Transverse colon (tissue), 4 donors: ENCODE results near the gene AKT1. TPM values are rescaled to one million over a fixed set of nuclear protein-coding genes. Genes with fewer than 3 reads are reported as not detected.

Experiments used
- DNase-seq: peaks from one replicate; pipeline ENCODE4 v3.0.0-alpha.2; 2019
- H3K27ac ChIP-seq, 4 donors: fragments of 200-600 bp; sonication (generic); 2 replicates each; pipeline ENCODE4 v1.5.1; 2016 to 2018; ENCODE audit warnings: inconsistent platforms in 4 of 4
- H3K27me3 ChIP-seq: fragments of 200-600 bp; sonication (generic); 2 replicates; pipeline ENCODE4 v1.5.1; 2017; ENCODE audit warnings: inconsistent platforms
- H3K36me3 ChIP-seq, 4 donors: fragments of 200-600 bp; sonication (generic); 2 replicates each; pipeline ENCODE4 v1.5.1; 2017 to 2019; ENCODE audit warnings: inconsistent platforms in 4 of 4
- H3K4me1 ChIP-seq, 4 donors: fragments of 200-600 bp; sonication (generic); 2 replicates each; pipeline ENCODE4 v1.5.1; 2017 to 2020; ENCODE audit warnings: inconsistent platforms in 4 of 4
- H3K4me3 ChIP-seq, 4 donors: fragments of 200-600 bp; sonication (generic); 1 replicate in 1 of 4; 2 replicates in 3 of 4; pipeline versions ENCODE4 v1.5.1 to v1.6.1; 2017 to 2019; ENCODE audit warnings: inconsistent platforms in 4 of 4
- H3K9me3 ChIP-seq, 2 donors: fragments of 200-600 bp; sonication (generic); 2 replicates each; pipeline ENCODE4 v1.5.1; 2017 to 2019; ENCODE audit warnings: inconsistent platforms in 2 of 2
- CTCF ChIP-seq, 5 experiments: fragments of 200-600 bp in 3 of 5; fragments of 450-650 bp in 2 of 5; sonication (generic) in 3 of 5; IDR thresholded peaks; 1 replicate in 2 of 5; 2 replicates in 3 of 5; pipeline ENCODE4 v1.5.1; 2016 to 2017; ENCODE audit warnings: antibody characterized with exemption in 5 of 5, inconsistent platforms in 3 of 5, mild to moderate bottlenecking in 2 of 5, moderate library complexity in 1 of 5
- EP300 ChIP-seq: sonication (generic); formaldehyde crosslinking; IDR thresholded peaks from one replicate; pipeline ENCODE4 v1.6.1; 2017; ENCODE audit warnings: antibody characterized with exemption, low read depth
- POLR2A ChIP-seq: fragments of 450-650 bp; IDR thresholded peaks from one replicate; pipeline ENCODE4 v1.6.1; 2016; ENCODE audit warnings: antibody characterized with exemption, mild to moderate bottlenecking, moderate library complexity
- POLR2AphosphoS5 ChIP-seq, 3 donors: sonication (generic); formaldehyde crosslinking; IDR thresholded peaks; one replicate each; pipeline ENCODE4 v1.6.1; 2016; ENCODE audit warnings: antibody characterized with exemption in 3 of 3
- WGBS, 2 donors: methylation state at CpG; one replicate each; pipeline ENCODE4 v1.1.5; 2018; ENCODE audit warnings: low coverage in 1 of 2; 5-methylcytosine and 5-hydroxymethylcytosine counted together
- in situ Hi-C, 4 donors: fragments of 200-750 bp; cut with MboI; loops; one replicate each; pipeline versions ENCODE4 v1.15.0 to v1.15.1; 2017; ENCODE audit warnings: low sequenced_read_pairs in 3 of 4, low pct_ligation_motif_present in 1 of 4, low pct_unique_long_range_greater_than_20kb in 1 of 4
- intact Hi-C: fragments of 100-400 bp; cut with DNase I; formaldehyde crosslinking; loops from one replicate; pipeline ENCODE4 v1.15.1; 2023; ENCODE audit warnings: low total_unique reads
- total RNA-seq, 4 donors: library from RNA; depleted of rRNA; stranded (reverse); fragments of >200 nt; gene quantifications; one replicate each; pipeline ENCODE4 v1.1.0, GENCODE V29; 2016

AKT1 gene
- total RNA-seq, 4 donors from 2014 or later = 85.4 to 310 (median 136) TPM

- Histone ChIP-seq H3K4me3 (peak overlapping the region in 3 of 4 donors; percentile 58 to 64 (median 59)), H3K4me1 (peaks cover 17 to 48% (median 33%) of the 10 kb centered on the region in 4 donors), H3K36me3 (no peaks in the 10 kb centered on the region), H3K9me3 (no peaks in the 10 kb centered on the region), H3K27me3 (no peaks in the 10 kb centered on the region), H3K27ac (peak overlapping the region; percentile 90 to 94 (median 91))
- 48 to 54% methylated on average over 11 to 21 of the region's 21 CpGs for WGBS, 2 donors
- intact Hi-C loops = no loop called here
- no peak for TF ChIP-seq POLR2AphosphoS5 (IDR thresholded peaks at IDR 0.05)
- TF ChIP-seq POLR2A = no peak
- peak in 1 of 5 experiments; percentile 6 for TF ChIP-seq CTCF (IDR thresholded peaks at IDR 0.05)
- TF ChIP-seq EP300 = no peak
- no peak for DNase-seq
- in situ Hi-C loops = no loop called here
Observed at GRCh38 chr14:104799244-104800014, 3.9 kb upstream of the AKT1 start.

DNA sequence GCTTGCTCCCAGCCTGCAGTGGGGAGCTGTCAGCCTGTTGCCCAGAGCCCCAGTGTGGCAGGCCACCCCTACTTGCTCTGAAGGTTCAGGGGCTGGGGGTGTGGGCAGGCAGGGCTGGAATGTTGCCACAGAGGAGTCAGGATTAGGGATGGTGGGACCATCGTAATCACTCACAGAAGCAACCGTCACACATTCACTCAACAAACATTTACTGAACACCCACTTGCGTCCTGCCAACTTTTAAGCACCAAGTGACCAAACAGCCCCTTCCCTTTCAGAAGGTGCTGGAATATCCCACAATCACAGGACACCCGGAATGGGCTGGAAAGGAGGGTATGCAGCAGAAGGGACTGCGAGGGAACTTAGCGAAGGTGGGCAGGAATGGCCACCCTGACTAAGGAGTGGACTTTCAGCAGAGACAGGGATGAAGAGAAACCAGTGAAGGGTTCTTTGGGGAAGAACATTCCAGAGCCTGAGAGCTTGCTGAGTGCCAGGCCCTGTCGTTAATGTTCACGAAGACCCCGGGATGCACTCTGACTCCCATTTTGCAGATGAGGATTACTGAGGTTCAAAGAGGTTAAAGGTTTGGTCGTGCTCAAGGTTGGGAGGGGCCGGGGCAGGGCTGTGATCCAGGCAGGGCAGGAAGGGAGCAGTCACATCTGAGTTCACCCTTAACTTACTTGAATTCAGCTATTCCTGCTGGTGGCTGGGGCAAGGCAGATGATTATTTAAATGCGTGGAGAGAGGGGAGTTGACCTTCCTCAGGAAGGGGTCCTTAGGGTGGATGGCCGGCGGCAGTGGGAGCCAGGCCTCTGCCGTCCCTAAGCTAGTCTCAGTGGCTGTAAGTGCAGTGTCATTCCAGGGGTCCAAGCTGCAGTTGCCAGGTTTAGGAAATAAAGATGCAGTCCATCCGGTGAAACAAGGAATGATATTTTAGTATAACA lies 3.0 kb upstream of the AKT1 start:
- no peaks in the 10 kb centered on the region for H3K36me3 ChIP-seq
- peaks cover 26 to 56% (median 41%) of the 10 kb centered on the region in 4 donors for H3K4me1 ChIP-seq
- no peak for DNase-seq
- in situ Hi-C loops = no loop called here
- H3K9me3 ChIP-seq = no peaks in the 10 kb centered on the region
- H3K27ac ChIP-seq = peak overlapping the region; percentile 90 to 94 (median 91)
- H3K27me3 ChIP-seq = no peaks in the 10 kb centered on the region
- intact Hi-C loops = no loop called here
- TF ChIP-seq POLR2AphosphoS5 (IDR thresholded peaks at IDR 0.05) = no peak
- TF ChIP-seq POLR2A = no peak
- no peak for TF ChIP-seq CTCF (IDR thresholded peaks at IDR 0.05)
- H3K4me3 ChIP-seq = no peak overlapping the region
- 73 to 90% methylated on average over 5 to 16 of the region's 16 CpGs for WGBS, 2 donors

DNA sequence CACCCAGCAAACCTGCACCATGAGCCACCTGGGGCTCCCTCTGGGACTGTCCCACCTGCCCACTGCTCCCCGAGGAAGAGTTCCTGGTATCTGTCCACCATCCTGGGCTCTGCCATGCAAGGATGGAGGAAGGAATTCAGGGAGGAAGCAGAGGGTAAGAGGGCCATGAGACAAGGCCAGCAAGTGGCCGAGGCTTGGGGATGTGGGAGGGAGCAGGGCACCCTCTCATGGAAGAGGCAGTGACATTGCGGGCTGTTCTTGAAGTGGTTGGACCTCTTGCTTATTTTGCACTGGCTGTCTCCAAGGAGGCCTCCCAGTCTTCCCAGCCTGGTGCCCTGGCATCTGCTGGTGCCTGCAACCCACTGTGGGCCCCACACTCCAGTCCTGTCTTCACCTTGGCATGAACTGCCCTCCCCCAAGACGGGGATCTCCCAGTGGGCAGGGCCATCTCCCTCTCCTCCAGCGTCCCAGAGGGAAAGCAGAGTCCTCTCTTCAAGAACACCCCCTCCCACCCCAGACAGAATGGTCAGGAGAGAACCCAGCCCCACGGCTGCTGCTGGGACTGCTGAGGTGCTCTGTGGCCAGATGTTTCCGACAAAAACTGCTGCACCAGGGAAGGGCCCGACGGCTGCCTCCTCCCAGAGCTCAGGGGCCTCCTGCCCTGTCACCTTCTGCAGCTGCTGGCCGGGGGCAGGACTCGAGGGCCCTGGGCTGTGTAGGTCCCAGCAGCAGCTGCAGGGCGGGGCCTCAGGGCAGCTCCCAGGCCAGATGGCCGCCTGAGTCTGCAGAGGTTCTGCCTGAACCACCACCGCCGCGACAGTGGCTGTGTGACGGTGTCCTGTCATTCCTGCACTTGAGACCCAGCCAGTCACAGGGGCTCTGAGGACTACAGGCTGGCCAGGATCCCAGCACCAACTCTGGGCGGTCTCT lies 1.8 kb upstream of the AKT1 start:
- no peak for TF ChIP-seq POLR2A
- DNase-seq = peak; percentile 65
- intact Hi-C loops (no loop called here), in situ Hi-C loops (no loop called here)
- Histone ChIP-seq H3K4me1 (peaks cover 38 to 65% (median 53%) of the 10 kb centered on the region in 4 donors), H3K27ac (peak overlapping the region; percentile 40 to 91 (median 64)), H3K4me3 (no peak overlapping the region), H3K27me3 (no peaks in the 10 kb centered on the region), H3K9me3 (no peaks in the 10 kb centered on the region), H3K36me3 (no peaks in the 10 kb centered on the region)
- WGBS, 2 donors = 67% methylated on average over 7 of the region's 18 CpGs; no CpG with 5 or more reads in 1 of the 2 donors

GRCh38 chr14:104796687-104797081 lies 1.1 kb upstream of the AKT1 start:
- Histone ChIP-seq H3K36me3 (peaks cover 0 to 5% (median 0%) of the 10 kb centered on the region in 4 donors), H3K27me3 (no peaks in the 10 kb centered on the region), H3K9me3 (no peaks in the 10 kb centered on the region), H3K4me3 (no peak overlapping the region), H3K27ac (peak overlapping the region; percentile 40 to 91 (median 64)), H3K4me1 (peaks cover 36 to 65% (median 52%) of the 10 kb centered on the region in 4 donors)
- no peak for TF ChIP-seq POLR2AphosphoS5 (IDR thresholded peaks at IDR 0.05)
- no peak for DNase-seq
- in situ Hi-C loops = no loop called here
- WGBS, 2 donors = 89% methylated on average over 6 of the region's 6 CpGs; no CpG with 5 or more reads in 1 of the 2 donors
- intact Hi-C loops = no loop called here
